Loucy (cell line): Measurements from ENCODE around the gene BMPR1B.
"Not testable (repeated sequence)": the region's sequence is repeated elsewhere in the genome, so short reads cannot be mapped to it uniquely, and the experiment has no call there.

Experiments used
- H2AFZ ChIP-seq: fragments of 200-600 bp; sonication (generic); 2 replicates; pipeline ENCODE4 v1.6.0; 2016; ENCODE audit warnings: antibody characterized with exemption, mild to moderate bottlenecking, low read length, moderate library complexity
- H3F3A ChIP-seq: fragments of 200-600 bp; 2 replicates; pipeline ENCODE4 v1.6.0; 2016; ENCODE audit warnings: antibody characterized with exemption, low read depth, mild to moderate bottlenecking
- H3K27me3 ChIP-seq: fragments of 200-600 bp; sonication (generic); 2 replicates; pipeline ENCODE4 v1.6.1; 2014; ENCODE audit warnings: low read length, mild to moderate bottlenecking; ENCODE audit not compliant: insufficient read depth, poor library complexity, severe bottlenecking
- H3K36me3 ChIP-seq: fragments of 200-600 bp; sonication (generic); 2 replicates; pipeline ENCODE4 v1.6.1; 2016; ENCODE audit warnings: low read length; ENCODE audit not compliant: insufficient read depth
- H3K4me1 ChIP-seq: fragments of 200-600 bp; sonication (generic); 2 replicates; pipeline ENCODE4 v1.5.1; 2014; ENCODE audit warnings: low read length, mild to moderate bottlenecking; ENCODE audit not compliant: insufficient read depth, poor library complexity, severe bottlenecking
- H3K4me2 ChIP-seq: fragments of 200-600 bp; sonication (generic); 2 replicates; pipeline ENCODE4 v1.6.0; 2014; ENCODE audit warnings: antibody characterized with exemption, low read length, low read depth, mild to moderate bottlenecking; ENCODE audit not compliant: poor library complexity, severe bottlenecking
- H3K4me3 ChIP-seq: fragments of 200-600 bp; sonication (generic); 2 replicates; pipeline ENCODE4 v1.5.1; 2014; ENCODE audit warnings: low read length, mild to moderate bottlenecking, mixed read lengths; ENCODE audit not compliant: poor library complexity, severe bottlenecking
- H3K79me2 ChIP-seq: fragments of 200-600 bp; sonication (generic); 2 replicates; pipeline ENCODE4 v1.6.1; 2014; ENCODE audit warnings: low read length; ENCODE audit not compliant: insufficient read depth
- H3K9ac ChIP-seq: fragments of 200-600 bp; sonication (generic); 2 replicates; pipeline ENCODE4 v1.6.0; 2014; ENCODE audit warnings: mild to moderate bottlenecking, low read depth, low read length, moderate library complexity; ENCODE audit not compliant: poor library complexity, severe bottlenecking
- H3K9me2 ChIP-seq: fragments of 200-600 bp; sonication (generic); replicated peaks from 2 replicates; pipeline ENCODE4 v1.6.1; 2016; ENCODE audit warnings: low read depth, low read length, mixed read lengths
- H3K9me3 ChIP-seq: fragments of 200-600 bp; sonication (generic); 2 replicates; pipeline ENCODE4 v1.6.1; 2014; ENCODE audit warnings: mild to moderate bottlenecking, antibody characterized with exemption, low read length, low read depth; ENCODE audit not compliant: insufficient read depth
- H4K20me1 ChIP-seq: fragments of 200-600 bp; sonication (generic); 2 replicates; pipeline ENCODE4 v1.6.0; 2014; ENCODE audit warnings: antibody characterized with exemption, low read length, mild to moderate bottlenecking; ENCODE audit not compliant: insufficient read depth, poor library complexity, severe bottlenecking
- EZH2phosphoT487 ChIP-seq: fragments of 200-600 bp; IDR thresholded peaks from 2 replicates; pipeline ENCODE4 v1.6.1; 2018; ENCODE audit warnings: antibody characterized with exemption, mild to moderate bottlenecking, moderate library complexity, borderline replicate concordance
- TF ChIP-seq, protein P1 (sequence below): fragments of 200-600 bp; sonication (generic); conservative IDR thresholded peaks from 2 replicates; pipeline ENCODE4 v1.5.1; 2014; ENCODE audit warnings: mild to moderate bottlenecking, antibody characterized with exemption, low read length

Gene BMPR1B

DNA sequence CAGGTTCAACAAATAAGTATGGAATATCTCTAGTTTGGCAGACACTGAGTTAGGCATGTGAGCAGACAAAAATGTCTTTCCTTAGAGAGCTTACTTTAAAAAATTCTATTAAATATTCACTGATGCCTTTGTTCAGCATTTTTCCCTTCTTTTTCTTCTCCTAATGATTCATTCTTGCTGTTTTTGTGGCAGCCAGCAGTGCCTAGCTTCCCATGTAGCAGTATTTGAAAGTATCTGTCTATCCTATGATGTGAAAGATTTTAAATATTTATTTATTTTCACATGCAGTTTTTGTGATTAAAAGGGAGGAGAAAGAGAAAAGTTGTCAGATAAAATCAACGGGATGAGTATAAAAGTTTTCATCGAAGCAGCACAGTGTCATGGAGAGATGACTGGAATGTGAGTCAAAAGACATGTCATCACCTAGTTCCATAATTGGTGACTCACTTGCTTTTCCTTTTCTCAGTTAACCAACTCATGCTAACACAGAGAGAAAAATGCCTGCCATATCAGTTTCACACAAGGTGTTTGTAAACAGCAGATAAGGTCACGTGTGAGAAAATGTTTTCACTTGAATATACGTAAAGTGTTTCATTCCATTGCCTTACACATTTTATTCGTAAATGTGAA, 69.8 kb downstream of the BMPR1B start:
- no peak for TF ChIP-seq EZH2phosphoT487
- TF ChIP-seq, protein P1, sequence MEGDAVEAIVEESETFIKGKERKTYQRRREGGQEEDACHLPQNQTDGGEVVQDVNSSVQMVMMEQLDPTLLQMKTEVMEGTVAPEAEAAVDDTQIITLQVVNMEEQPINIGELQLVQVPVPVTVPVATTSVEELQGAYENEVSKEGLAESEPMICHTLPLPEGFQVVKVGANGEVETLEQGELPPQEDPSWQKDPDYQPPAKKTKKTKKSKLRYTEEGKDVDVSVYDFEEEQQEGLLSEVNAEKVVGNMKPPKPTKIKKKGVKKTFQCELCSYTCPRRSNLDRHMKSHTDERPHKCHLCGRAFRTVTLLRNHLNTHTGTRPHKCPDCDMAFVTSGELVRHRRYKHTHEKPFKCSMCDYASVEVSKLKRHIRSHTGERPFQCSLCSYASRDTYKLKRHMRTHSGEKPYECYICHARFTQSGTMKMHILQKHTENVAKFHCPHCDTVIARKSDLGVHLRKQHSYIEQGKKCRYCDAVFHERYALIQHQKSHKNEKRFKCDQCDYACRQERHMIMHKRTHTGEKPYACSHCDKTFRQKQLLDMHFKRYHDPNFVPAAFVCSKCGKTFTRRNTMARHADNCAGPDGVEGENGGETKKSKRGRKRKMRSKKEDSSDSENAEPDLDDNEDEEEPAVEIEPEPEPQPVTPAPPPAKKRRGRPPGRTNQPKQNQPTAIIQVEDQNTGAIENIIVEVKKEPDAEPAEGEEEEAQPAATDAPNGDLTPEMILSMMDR, result no peak
- Histone ChIP-seq H4K20me1 (no peaks in the 10 kb centered on the region), H3K9ac (no peak overlapping the region), H3K4me2 (no peak overlapping the region), H3K36me3 (no peaks in the 10 kb centered on the region), H3F3A (no peaks in the 10 kb centered on the region), H3K9me2 (no peaks in the 10 kb centered on the region), H3K4me3 (no peak overlapping the region), H3K4me1 (no peaks in the 10 kb centered on the region), H3K79me2 (no peaks in the 10 kb centered on the region), H2AFZ (no peak overlapping the region), H3K9me3 (no peaks in the 10 kb centered on the region), H3K27me3 (no peaks in the 10 kb centered on the region)

DNA sequence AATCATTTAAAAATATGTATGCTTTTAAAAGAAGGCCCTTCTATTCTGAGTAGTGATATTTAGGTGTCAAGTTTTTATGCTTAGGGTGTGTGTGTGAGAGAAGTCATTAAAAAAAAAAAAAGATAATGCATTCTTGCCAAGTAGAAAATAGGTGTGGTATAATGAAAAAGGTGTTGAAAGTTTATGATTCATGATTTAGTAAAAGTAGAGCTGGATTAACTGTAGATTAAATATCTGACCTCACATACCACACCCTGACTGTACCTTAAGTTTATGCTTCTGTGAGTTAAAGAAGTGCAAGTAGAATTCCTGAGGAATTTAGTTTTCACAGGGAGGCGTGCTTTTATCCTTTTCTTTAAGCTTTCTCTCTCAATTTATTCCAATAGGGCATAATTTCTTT, 71.1 kb downstream of the BMPR1B start:
- Histone ChIP-seq H3K36me3 (no peaks in the 10 kb centered on the region), H3K9me3 (no peaks in the 10 kb centered on the region), H3K9ac (no peak overlapping the region), H3K9me2 (no peaks in the 10 kb centered on the region), H3F3A (no peaks in the 10 kb centered on the region), H2AFZ (no peak overlapping the region), H4K20me1 (no peaks in the 10 kb centered on the region), H3K27me3 (no peaks in the 10 kb centered on the region), H3K4me3 (no peak overlapping the region), H3K4me2 (no peak overlapping the region), H3K4me1 (no peaks in the 10 kb centered on the region), H3K79me2 (no peaks in the 10 kb centered on the region)
- no peak for TF ChIP-seq EZH2phosphoT487
- TF ChIP-seq, protein P1, result no peak

DNA sequence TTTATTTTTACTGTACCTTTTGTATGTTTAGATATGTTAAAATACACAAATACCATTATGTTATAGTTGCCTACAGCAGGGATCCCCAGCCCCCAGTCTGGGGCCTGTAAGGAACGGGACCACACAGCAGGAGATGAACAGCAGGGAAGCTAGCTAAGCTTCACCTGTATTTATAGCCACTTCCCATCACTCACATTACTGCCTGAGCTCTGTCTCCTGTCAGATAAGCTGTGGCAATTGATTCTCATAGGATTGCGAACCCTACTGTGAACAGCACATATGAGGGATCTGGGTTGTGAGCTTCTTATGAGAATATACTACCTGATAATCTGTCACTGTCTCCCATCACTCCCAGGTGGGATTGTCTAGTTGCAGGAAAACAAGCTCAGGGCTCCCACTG, 73.9 kb downstream of the BMPR1B start:
- no peaks in the 10 kb centered on the region for H3K79me2 ChIP-seq
- TF ChIP-seq, protein P1, result no peak
- TF ChIP-seq EZH2phosphoT487, result no peak

DNA sequence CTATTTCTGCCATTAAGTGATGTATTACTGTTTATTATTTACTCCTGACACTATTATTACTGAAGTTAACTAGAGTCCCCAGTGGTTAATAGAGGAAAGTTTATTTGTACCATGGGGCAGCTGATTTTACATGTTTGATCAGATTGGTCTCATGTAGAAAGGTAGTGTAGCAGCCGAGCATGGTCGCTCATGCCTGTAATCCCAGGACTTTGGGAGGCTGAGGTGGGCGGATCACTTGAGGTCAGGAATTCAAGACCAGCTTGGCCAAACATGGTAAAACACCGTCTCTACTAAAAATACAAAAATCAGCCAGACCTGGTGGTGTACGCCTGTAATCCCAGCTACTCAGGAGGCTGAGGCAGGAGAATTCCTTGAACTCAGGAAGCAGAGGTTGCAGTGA, 74.6 kb downstream of the BMPR1B start:
- not testable (repeated sequence) for H3K4me1 ChIP-seq, H2AFZ ChIP-seq, H4K20me1 ChIP-seq, H3K9ac ChIP-seq, H3K27me3 ChIP-seq, H3K9me3 ChIP-seq, H3K36me3 ChIP-seq, H3K79me2 ChIP-seq, H3K4me2 ChIP-seq, H3K9me2 ChIP-seq, H3F3A ChIP-seq, H3K4me3 ChIP-seq

More for the DNA sequence above, 73.9 kb downstream of the BMPR1B start:
- H3K4me1 ChIP-seq, result no peaks in the 10 kb centered on the region
- no peaks in the 10 kb centered on the region for H3K27me3 ChIP-seq
- H3K4me3 ChIP-seq, result no peak overlapping the region
- no peak overlapping the region for H2AFZ ChIP-seq
- no peak overlapping the region for H3K9ac ChIP-seq
- no peaks in the 10 kb centered on the region for H3K36me3 ChIP-seq
- H3K9me3 ChIP-seq, result no peaks in the 10 kb centered on the region
- H3K9me2 ChIP-seq, result no peaks in the 10 kb centered on the region
- no peak overlapping the region for H3K4me2 ChIP-seq
- H3F3A ChIP-seq, result no peaks in the 10 kb centered on the region
- no peaks in the 10 kb centered on the region for H4K20me1 ChIP-seq
